Measurements from ENCODE around the gene TBC1D22A. TPM values are rescaled to one million over a fixed set of nuclear protein-coding genes. Genes with fewer than 3 reads are reported as not detected.

The TBC1D22A gene
- total RNA-seq, 8 experiments from 2014 or later: 6.6 to 31.4 (median 12.3) TPM

DNA sequence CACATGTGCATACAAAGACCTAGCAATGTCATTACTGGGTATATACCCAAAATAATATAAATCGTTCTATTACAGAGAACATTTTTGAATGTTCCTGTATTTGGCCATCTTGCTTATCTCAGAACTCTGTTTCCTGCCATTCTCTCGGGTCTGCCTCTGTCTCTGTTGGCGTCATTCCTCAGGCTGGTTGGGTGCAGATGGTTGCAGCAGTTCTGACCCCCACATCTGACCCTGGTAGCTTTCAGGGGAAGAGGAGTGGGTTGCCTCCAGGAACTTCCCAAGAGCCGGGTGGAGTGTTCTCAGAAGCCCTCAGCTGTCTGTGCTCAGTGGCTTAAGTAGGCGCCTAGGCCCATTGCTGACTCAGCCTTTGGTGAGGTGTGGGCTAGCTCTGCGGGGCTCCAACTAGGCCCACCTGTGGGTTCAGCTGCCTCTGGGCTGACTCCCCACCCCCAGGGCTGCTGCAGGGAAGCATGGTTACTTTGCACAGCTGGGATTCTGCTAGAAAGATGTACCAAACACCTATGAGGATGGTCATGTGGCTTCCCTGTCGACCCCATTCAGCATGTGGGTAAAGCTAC is 114.0 kb downstream of the TBC1D22A start:
- no peak overlapping the region for H3K4me3 ChIP-seq
- no peak for ATAC-seq (replicated peaks in 6 of 8)
- in situ Hi-C loops (cut with MboI; ENCODE audit: low pct_unique_long_range_greater_than_20kb in 2 of 9, low sequenced_read_pairs in 9 of 9, unreplicated experiment in 9 of 9): no loop called here

DNA sequence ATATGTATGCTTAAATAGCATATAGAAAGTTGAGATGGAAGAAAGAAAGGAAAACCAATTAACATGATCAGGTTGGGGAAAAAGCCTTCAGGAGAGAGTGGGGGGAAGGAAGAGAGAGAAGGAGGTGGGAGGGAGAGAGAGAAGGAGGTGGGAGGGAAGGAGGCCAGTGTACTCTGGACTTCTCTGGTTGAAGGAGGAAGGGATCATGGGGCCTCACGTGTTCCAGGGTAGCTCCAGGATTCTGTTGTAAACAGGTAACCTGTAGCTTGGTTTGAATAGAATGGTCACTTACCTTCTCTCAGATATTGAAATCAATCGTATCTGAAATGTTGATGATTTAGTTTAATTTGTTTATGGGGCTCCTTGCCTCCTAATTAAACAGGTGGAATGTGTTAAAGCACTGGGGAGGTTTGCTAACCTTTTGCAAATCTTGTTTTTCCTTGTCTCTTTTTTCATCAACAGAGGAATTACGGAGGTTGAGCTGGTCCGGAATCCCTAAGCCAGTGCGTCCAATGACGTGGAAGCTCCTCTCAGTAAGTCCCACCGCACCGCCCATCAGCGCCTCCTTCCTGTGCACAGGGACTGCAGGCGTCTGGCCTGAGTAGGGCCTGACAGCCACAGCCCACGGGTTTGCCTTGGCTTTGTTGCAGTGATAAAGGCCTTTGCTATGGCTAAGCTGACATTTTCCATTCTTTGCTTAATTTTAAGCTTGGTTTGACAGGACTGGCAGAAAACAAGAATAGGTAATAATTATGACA is 115.9 kb downstream of the TBC1D22A start:
- Histone ChIP-seq H3K4me3 (no peak overlapping the region), H3K4me1 (replicated peaks in 1 of 2) (no peaks in the 10 kb centered on the region), H3K27ac (no peak overlapping the region)
- in situ Hi-C loops (cut with MboI; ENCODE audit: low pct_unique_long_range_greater_than_20kb in 2 of 9, low sequenced_read_pairs in 9 of 9, unreplicated experiment in 9 of 9): no loop called here
- no peak for ATAC-seq (replicated peaks in 6 of 8)
- 53 to 98% (median 80%) methylated on average over 1 to 7 of the region's 11 CpGs; no CpG with 5 or more reads in 2 of the 10 experiments for WGBS, 10 experiments

More for the DNA sequence above, 114.0 kb downstream of the TBC1D22A start:
- H3K27ac ChIP-seq: no peak overlapping the region
- no peaks in the 10 kb centered on the region for H3K4me1 ChIP-seq (replicated peaks in 1 of 2)
- WGBS, 10 experiments: 76 to 96% (median 82%) methylated on average over 2 to 7 of the region's 7 CpGs; no CpG with 5 or more reads in 2 of the 10 experiments

DNA sequence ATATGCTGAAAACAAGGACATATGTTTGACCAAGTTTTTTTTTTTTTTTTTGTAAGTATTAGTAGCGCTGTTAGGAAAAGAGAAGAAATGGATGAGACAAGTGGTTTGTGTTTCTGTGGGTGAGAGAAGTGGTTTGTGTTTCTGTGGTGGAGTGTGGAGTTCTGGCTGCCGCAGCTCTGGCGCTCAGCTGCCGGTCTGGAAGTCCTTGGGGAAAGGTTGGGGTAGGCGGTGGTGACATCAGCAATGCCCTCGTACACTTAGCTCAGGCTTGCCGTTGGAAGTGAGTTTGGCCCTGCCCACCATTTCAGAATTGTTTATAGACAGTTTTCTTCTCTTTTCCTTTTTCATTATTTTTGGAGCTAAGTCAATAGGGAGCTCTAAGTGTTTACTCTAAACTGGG is 116.6 kb downstream of the TBC1D22A start:
- H3K4me3 ChIP-seq: no peak overlapping the region
- in situ Hi-C loops (cut with MboI; ENCODE audit: low pct_unique_long_range_greater_than_20kb in 2 of 9, low sequenced_read_pairs in 9 of 9, unreplicated experiment in 9 of 9): no loop called here
- ATAC-seq (replicated peaks in 6 of 8): no peak
- WGBS, 10 experiments: 50 to 100% (median 90%) methylated on average over 1 to 7 of the region's 7 CpGs; no CpG with 5 or more reads in 2 of the 10 experiments
- H3K27ac ChIP-seq: no peak overlapping the region
- no peaks in the 10 kb centered on the region for H3K4me1 ChIP-seq (replicated peaks in 1 of 2)

DNA sequence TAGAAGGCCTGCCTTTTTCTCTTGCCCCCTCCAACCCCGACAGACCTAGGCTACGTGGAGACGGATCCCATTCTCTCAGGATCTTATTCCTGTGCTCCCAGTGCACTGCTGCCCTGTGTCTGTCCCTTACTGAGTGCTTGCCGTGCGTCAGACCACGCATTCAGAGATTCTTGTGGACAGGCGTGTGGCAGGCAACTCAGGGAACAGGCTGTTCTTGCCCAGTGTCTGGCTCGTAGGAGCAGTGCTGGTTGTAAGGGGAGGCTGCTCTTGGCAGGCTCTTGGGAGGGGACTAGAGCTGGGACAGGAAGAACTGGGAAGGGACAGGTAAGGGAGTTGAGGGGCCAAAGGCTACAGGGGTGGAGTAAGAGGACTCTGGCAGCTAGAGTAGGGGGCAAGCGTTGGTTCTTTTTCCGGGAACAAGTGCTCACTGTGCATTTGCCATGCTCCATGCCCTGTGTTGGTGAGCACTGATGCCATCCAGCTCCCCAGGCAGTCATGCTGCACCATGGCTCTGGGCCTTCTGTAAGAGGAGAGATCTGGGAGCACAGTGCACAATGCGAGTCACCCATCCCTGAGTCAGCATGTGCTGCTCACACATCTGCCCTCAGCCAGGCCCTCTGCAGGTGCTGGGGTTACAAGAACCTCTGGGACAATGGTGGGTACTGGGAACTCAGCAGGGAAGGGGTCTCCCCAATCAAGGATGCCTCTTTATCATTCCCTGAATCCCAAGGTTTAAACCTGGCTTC is 119.1 kb downstream of the TBC1D22A start:
- in situ Hi-C loops (cut with MboI; ENCODE audit: low pct_unique_long_range_greater_than_20kb in 2 of 9, low sequenced_read_pairs in 9 of 9, unreplicated experiment in 9 of 9): no loop called here
- H3K27ac ChIP-seq: no peak overlapping the region
- ATAC-seq (replicated peaks in 6 of 8): peak in 4 of 8 experiments; percentile 24 to 71 (median 36)
- 70 to 100% (median 90%) methylated on average over 1 to 4 of the region's 11 CpGs; no CpG with 5 or more reads in 5 of the 10 experiments for WGBS, 10 experiments
- no peaks in the 10 kb centered on the region for H3K4me1 ChIP-seq (replicated peaks in 1 of 2)
- H3K4me3 ChIP-seq: no peak overlapping the region

DNA sequence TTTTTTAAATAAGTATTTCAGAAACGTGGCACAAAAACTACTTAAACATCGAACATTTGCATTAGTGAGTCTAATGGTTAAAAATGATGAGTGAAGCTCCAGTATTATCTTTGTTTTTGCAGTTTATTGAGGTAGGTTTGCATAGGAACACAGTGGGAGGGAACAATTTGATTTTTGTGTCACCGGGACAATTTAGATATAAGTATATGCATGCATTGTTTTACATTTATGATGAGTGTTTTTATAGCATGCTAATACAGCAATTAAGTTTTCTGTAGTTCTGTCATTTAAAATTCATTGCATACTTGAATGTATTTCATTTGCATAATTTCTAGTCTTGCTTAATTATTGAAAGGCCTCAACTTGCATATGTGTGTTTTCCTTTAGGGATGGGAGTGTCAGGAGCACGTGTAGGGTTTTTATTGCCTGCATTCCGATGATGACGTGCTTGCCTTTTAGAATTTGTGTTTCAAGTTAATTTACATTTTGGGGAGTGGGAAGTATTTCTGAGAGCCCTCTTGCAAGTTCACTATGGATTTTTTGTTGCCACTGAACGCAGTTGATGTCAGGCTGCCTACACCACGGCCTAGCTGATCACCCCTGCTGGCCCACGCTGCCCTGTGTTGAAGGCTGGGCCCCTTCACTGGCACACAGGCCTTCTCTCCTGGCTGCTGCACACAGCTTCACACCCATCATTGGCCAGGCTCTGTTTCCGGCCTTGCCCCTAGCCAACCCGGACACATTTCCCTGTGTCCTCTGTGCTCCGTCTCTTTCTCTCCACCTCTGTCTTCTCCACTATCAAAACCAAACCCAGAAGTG is 120.9 kb downstream of the TBC1D22A start:
- no peak overlapping the region for H3K27ac ChIP-seq
- no peak overlapping the region for H3K4me3 ChIP-seq
- no peaks in the 10 kb centered on the region for H3K4me1 ChIP-seq (replicated peaks in 1 of 2)
- 0 to 90% (median 69%) methylated on average over 1 to 10 of the region's 12 CpGs for WGBS, 10 experiments
- in situ Hi-C loops (cut with MboI; ENCODE audit: low pct_unique_long_range_greater_than_20kb in 2 of 9, low sequenced_read_pairs in 9 of 9, unreplicated experiment in 9 of 9): no loop called here
- peak in 3 of 8 experiments; percentile 78 to 85 (median 84) for ATAC-seq (replicated peaks in 6 of 8)

DNA sequence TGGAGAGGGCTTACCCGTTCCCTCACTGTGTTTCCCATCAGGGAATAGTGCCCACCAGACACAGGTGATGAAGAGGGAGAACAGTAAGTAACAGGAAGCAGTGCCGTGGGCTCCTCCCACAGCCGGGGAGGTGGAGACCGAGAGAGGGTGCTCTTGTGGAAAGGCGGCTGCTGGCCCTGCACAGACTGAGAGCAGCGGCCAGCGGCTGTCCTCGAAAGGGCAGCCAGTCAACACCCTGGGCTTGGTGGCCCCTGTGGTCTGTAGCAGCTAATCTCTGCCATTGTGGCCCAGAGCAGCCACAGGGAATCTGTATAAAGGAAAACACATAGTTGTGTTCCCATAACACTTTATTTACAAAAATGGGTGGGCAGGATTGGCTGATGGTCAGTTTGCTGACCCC is 121.9 kb downstream of the TBC1D22A start:
- no peaks in the 10 kb centered on the region for H3K4me1 ChIP-seq (replicated peaks in 1 of 2)
- ATAC-seq (replicated peaks in 6 of 8): no peak
- no peak overlapping the region for H3K4me3 ChIP-seq
- no peak overlapping the region for H3K27ac ChIP-seq
- WGBS, 10 experiments: 77 to 100% (median 95%) methylated on average over 2 to 7 of the region's 8 CpGs; no CpG with 5 or more reads in 6 of the 10 experiments
- in situ Hi-C loops (cut with MboI; ENCODE audit: low pct_unique_long_range_greater_than_20kb in 2 of 9, low sequenced_read_pairs in 9 of 9, unreplicated experiment in 9 of 9): no loop called here

DNA sequence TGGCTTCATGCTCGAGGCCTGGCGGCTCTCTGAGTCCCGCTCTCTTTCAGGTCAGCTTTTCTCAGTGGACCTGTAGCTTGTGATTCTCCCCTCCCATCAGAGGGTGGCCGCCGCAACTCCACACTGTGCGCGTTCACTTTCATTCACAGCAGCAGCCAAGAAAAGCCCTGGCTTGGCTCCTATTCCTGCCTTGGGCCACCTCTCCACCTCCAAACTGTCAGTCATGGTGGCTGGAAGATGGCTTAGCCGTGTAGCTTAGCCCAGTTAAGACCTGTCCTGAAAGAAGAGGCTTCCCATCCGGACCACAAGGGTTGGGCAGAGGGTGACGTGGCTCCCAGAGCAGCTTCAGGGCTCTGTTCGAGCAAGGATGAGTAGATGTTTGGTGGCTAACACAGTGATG is 125.5 kb downstream of the TBC1D22A start:
- in situ Hi-C loops (cut with MboI; ENCODE audit: low pct_unique_long_range_greater_than_20kb in 2 of 9, low sequenced_read_pairs in 9 of 9, unreplicated experiment in 9 of 9): no loop called here
- Histone ChIP-seq H3K4me1 (replicated peaks in 1 of 2) (no peaks in the 10 kb centered on the region), H3K4me3 (no peak overlapping the region), H3K27ac (no peak overlapping the region)
- 89 to 100% (median 95%) methylated on average over 2 to 6 of the region's 11 CpGs; no CpG with 5 or more reads in 6 of the 10 experiments for WGBS, 10 experiments
- ATAC-seq (replicated peaks in 6 of 8): no peak

DNA sequence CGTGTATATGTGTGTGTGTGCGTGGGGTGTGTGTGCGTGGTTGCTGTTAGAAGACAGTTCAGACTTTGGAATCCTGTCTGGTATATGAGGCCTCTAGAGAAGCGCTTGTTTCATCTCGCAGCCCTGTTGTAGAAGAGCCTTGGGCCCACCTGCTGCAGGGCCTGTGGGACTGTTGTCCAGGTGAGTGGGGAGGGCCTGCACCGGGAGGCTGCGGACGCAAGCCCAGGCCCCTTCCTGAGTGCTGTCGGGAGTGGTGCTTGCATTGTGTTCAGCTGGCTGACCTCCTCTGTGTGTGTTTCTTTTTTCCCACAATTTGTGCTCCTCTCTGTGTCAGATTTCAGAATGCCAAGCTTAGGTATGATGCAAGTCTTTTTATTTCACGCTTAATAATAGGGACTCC is 128.4 kb downstream of the TBC1D22A start:
- WGBS, 10 experiments: 85 to 100% (median 96%) methylated on average over 1 to 8 of the region's 10 CpGs; no CpG with 5 or more reads in 2 of the 10 experiments
- in situ Hi-C loops (cut with MboI; ENCODE audit: low pct_unique_long_range_greater_than_20kb in 2 of 9, low sequenced_read_pairs in 9 of 9, unreplicated experiment in 9 of 9): no loop called here
- no peak overlapping the region for H3K4me3 ChIP-seq
- H3K27ac ChIP-seq: no peak overlapping the region
- peaks cover 0 to 4% of the 10 kb centered on the region in 2 donors for H3K4me1 ChIP-seq (replicated peaks in 1 of 2)
- no peak for ATAC-seq (replicated peaks in 6 of 8)

DNA sequence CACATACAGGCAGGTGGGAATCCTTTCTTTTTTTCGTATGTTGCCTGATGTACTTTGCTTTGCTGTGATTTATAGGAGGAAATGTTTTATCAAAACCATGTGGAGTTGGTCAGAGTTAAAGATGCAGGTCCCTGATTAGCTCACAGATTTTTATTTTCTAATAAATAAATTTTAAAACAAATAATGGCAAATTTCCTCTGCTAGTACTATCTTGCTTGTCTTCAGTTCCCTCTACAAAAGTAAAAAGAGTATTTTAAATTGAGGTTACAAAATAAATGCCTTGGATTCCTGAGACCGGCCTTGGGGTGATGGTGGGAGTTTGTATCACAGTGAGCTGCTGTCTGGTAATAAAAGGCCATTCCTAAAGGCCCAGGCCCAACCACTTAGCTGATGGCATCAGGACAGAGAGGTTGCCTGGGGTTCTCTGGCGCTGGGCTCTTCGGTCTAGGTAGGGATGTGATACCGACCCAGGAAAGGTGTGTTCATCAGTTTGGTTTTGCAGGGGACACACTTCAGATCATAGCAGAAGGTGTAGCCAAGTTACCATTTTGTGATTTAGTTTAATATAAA is 129.0 kb downstream of the TBC1D22A start:
- Histone ChIP-seq H3K4me3 (no peak overlapping the region), H3K4me1 (replicated peaks in 1 of 2) (peaks cover 0 to 4% of the 10 kb centered on the region in 2 donors), H3K27ac (no peak overlapping the region)
- WGBS, 10 experiments: 83 to 100% (median 100%) methylated on average over 1 to 4 of the region's 5 CpGs; no CpG with 5 or more reads in 1 of the 10 experiments
- ATAC-seq (replicated peaks in 6 of 8): no peak
- in situ Hi-C loops (cut with MboI; ENCODE audit: low pct_unique_long_range_greater_than_20kb in 2 of 9, low sequenced_read_pairs in 9 of 9, unreplicated experiment in 9 of 9): no loop called here

DNA sequence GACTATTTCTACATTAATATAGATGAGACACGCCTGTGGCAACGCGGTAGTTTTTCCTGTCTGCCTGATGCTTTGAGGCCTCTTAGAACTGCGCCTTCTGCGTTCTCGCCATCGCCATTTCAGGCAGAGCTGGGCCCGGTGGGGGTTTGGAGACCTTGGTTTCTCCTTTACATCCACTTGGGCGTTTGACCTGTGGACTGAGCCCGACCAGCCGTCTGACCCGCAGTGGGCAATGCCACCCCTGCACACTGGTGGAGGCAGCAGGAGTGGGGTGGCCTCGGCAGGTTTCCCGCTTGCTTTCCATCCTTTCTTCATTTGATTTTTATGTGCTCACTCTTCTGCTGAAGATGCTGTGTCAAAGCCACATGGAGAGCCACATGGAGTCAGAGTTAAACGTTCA is 130.4 kb downstream of the TBC1D22A start:
- H3K4me3 ChIP-seq: no peak overlapping the region
- no peak overlapping the region for H3K27ac ChIP-seq
- in situ Hi-C loops (cut with MboI; ENCODE audit: low pct_unique_long_range_greater_than_20kb in 2 of 9, low sequenced_read_pairs in 9 of 9, unreplicated experiment in 9 of 9): no loop called here
- no peak for ATAC-seq (replicated peaks in 6 of 8)
- H3K4me1 ChIP-seq (replicated peaks in 1 of 2): peaks cover 0 to 4% of the 10 kb centered on the region in 2 donors
- WGBS, 10 experiments: 67 to 100% (median 87%) methylated on average over 2 to 11 of the region's 15 CpGs; no CpG with 5 or more reads in 2 of the 10 experiments

DNA sequence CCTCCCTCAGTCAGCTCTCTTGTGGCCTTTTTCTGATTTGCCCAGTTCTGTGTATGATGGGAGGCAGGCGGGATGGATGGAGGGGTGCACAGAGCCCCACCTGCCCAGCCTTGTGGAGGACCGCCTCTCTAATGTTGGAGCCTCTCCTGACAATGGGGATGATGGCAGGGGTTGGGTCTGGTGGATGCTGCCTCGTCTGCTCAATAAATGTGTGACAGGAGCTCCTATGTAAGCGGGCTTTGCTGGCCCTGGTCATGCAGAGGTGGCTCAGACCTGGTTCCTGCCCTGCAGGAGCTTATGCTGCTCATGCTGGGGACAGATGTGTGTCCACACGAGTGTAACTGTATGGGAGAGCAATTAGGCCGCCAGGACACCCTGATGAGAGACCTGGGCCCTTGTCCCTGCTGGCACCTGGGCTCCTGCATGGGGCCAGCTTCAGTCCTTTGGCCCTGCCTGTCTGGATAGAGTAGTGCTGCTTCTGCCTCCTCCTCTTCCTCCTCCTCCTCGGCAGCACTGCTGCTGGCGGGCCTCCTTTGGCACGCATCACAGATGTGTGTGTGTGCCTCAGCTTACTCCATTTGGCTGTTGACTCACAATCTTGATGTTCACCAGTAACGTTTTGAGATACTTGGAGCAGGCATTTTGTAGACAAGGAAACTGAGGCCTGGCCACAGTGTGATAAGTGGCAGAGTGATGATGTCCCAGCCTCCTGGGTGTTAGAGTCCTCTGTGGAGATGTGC is 131.0 kb downstream of the TBC1D22A start:
- no peak overlapping the region for H3K4me3 ChIP-seq
- ATAC-seq (replicated peaks in 6 of 8): no peak
- WGBS, 10 experiments: 61 to 100% (median 98%) methylated on average over 1 to 4 of the region's 10 CpGs; no CpG with 5 or more reads in 4 of the 10 experiments
- no peak overlapping the region for H3K27ac ChIP-seq
- in situ Hi-C loops (cut with MboI; ENCODE audit: low pct_unique_long_range_greater_than_20kb in 2 of 9, low sequenced_read_pairs in 9 of 9, unreplicated experiment in 9 of 9): no loop called here
- peaks cover 0 to 4% of the 10 kb centered on the region in 2 donors for H3K4me1 ChIP-seq (replicated peaks in 1 of 2)

Data from motor neuron (in vitro differentiated cells).